Endothelial cell of umbilical vein (primary cell): Measurements from ENCODE around the gene TMOD1. TPM values are rescaled to one million over a fixed set of nuclear protein-coding genes. Genes with fewer than 3 reads are reported as not detected.

Source experiments
- BruUV-seq: library from RNA; stranded (reverse); fragments of 400-500 nt; replicated peaks from 2 replicates; lab custom pipeline; 2021; lab: Mats Ljungman, UMichigan
- CTCF ChIA-PET: fragments of 300-600, 350-600 bp; sonication (Branson Sonifier 250); formaldehyde crosslinking; loops from one replicate; lab custom pipeline; 2021; ENCODE audit warnings: antibody characterized with exemption, inconsistent platforms; lab: Charles Lee
- POLR2A ChIA-PET: fragments of 300-600, 350-600 bp; sonication (Branson Sonifier 250); formaldehyde crosslinking; loops from one replicate; lab custom pipeline; 2021; ENCODE audit warnings: antibody characterized with exemption, inconsistent platforms; lab: Charles Lee
- DNase-seq: peaks from one replicate; pipeline ENCODE4 v3.0.0-alpha.2; 2011; ENCODE audit warnings: low read depth, low spot score
- FAIRE-seq: peaks from 2 replicates; lab custom pipeline; 2011; peaks lifted over from hg19 to GRCh38; lab: Jason Lieb, UNC
- H2AFZ ChIP-seq: 2 replicates; pipeline ENCODE4 v1.6.0; 2012; ENCODE audit warnings: low read depth, low read length, control low read depth, inconsistent platforms
- H3K27ac ChIP-seq: 2 replicates; pipeline ENCODE4 v1.5.1; 2011; ENCODE audit warnings: low read depth, mild to moderate bottlenecking, control low read depth, low read length, moderate library complexity; ENCODE audit not compliant: insufficient read depth
- H3K27me3 ChIP-seq, 2 experiments: 2 replicates each; pipeline versions ENCODE4 v1.6.0 to v1.6.1; 2011; ENCODE audit warnings: low read length in 2 of 2, mixed read lengths in 1 of 2; ENCODE audit not compliant: control insufficient read depth in 2 of 2, insufficient read depth in 2 of 2
- H3K36me3 ChIP-seq, 2 experiments: 2 replicates in 1 of 2; 3 replicates in 1 of 2; pipeline ENCODE4 v1.5.1; 2011; ENCODE audit warnings: low read length in 2 of 2, mild to moderate bottlenecking in 1 of 2, moderate library complexity in 1 of 2; ENCODE audit not compliant: control insufficient read depth in 2 of 2, insufficient read depth in 2 of 2; ENCODE audit errors: extremely low read depth in 1 of 2
- H3K4me1 ChIP-seq: 3 replicates; pipeline ENCODE4 v1.5.1; 2011; ENCODE audit warnings: mild to moderate bottlenecking, low read length; ENCODE audit not compliant: control insufficient read depth, insufficient read depth; ENCODE audit errors: extremely low read depth
- H3K4me2 ChIP-seq: 2 replicates; pipeline ENCODE4 v1.6.1; 2011; ENCODE audit warnings: low read length, control low read depth, mixed read lengths; ENCODE audit not compliant: insufficient read depth
- H3K4me3 ChIP-seq, 3 experiments: fragments of 200-600 bp in 1 of 3; sonication (generic), shearing (Covaris generic) in 1 of 3; replicated peaks in 1 of 3; 2 replicates each; pipeline ENCODE4 v1.5.1; 2011 to 2016; ENCODE audit warnings: control low read depth in 3 of 3, low read length in 3 of 3, mild to moderate bottlenecking in 2 of 3, inconsistent platforms in 1 of 3, low read depth in 1 of 3, moderate library complexity in 1 of 3; ENCODE audit not compliant: insufficient read depth in 1 of 3
- H3K79me2 ChIP-seq: 2 replicates; pipeline ENCODE4 v1.6.0; 2012; ENCODE audit warnings: low read length, inconsistent platforms; ENCODE audit not compliant: control insufficient read depth, insufficient read depth
- H3K9ac ChIP-seq: replicated peaks from 2 replicates; pipeline ENCODE3; 2011; ENCODE audit warnings: low read length, control low read depth; ENCODE audit not compliant: insufficient read depth; ENCODE audit errors: extremely low read depth
- H3K9me1 ChIP-seq: replicated peaks from 3 replicates; pipeline ENCODE4 v1.6.0; 2011; ENCODE audit warnings: mild to moderate bottlenecking, low read length; ENCODE audit not compliant: control insufficient read depth, insufficient read depth; ENCODE audit errors: extremely low read depth
- H3K9me3 ChIP-seq: replicated peaks from 2 replicates; pipeline ENCODE4 v1.5.1; 2012; ENCODE audit warnings: low read length, inconsistent platforms; ENCODE audit not compliant: control insufficient read depth, insufficient read depth
- H4K20me1 ChIP-seq: replicated peaks from 2 replicates; pipeline ENCODE3; 2011; ENCODE audit warnings: mild to moderate bottlenecking, low read length; ENCODE audit not compliant: control insufficient read depth, insufficient read depth; ENCODE audit errors: extremely low read depth
- CTCF ChIP-seq, 2 donors: IDR thresholded peaks; 1 replicate in 1 of 2; 2 replicates in 1 of 2; pipeline ENCODE4 v1.5.1; 2011; ENCODE audit warnings: low read length in 2 of 2, mild to moderate bottlenecking in 2 of 2, moderate library complexity in 2 of 2, control low read depth in 1 of 2, inconsistent platforms in 1 of 2, low read depth in 1 of 2; ENCODE audit not compliant: insufficient read depth in 1 of 2; ENCODE audit errors: extremely low read depth in 1 of 2
- EZH2 ChIP-seq: IDR thresholded peaks from 2 replicates; pipeline ENCODE4 v1.6.1; 2012; ENCODE audit warnings: borderline replicate concordance, low read depth, mild to moderate bottlenecking, moderate library complexity, low read length, inconsistent platforms; ENCODE audit not compliant: severe bottlenecking
- FOS ChIP-seq: IDR thresholded peaks from 2 replicates; pipeline ENCODE4 v1.6.1; 2011; ENCODE audit warnings: mild to moderate bottlenecking, low read length, moderate library complexity, borderline replicate concordance; ENCODE audit not compliant: insufficient read depth
- GATA2 ChIP-seq: IDR thresholded peaks from 2 replicates; pipeline ENCODE4 v1.7.0; 2011; ENCODE audit warnings: low read depth, mild to moderate bottlenecking, moderate library complexity, mixed read lengths, low read length; ENCODE audit not compliant: insufficient read length, insufficient read depth
- JUN ChIP-seq: IDR thresholded peaks from 2 replicates; pipeline ENCODE4 v1.6.1; 2011; ENCODE audit warnings: borderline replicate concordance, low read depth; ENCODE audit not compliant: insufficient read length, insufficient read depth
- MAX ChIP-seq: IDR thresholded peaks from 2 replicates; pipeline ENCODE4 v1.6.1; 2011; ENCODE audit not compliant: insufficient read depth, insufficient read length
- MYC ChIP-seq: IDR thresholded peaks from one replicate; pipeline ENCODE4 v1.6.1; 2011; ENCODE audit warnings: mild to moderate bottlenecking, low read depth, low read length
- POLR2A ChIP-seq: IDR thresholded peaks from 2 replicates; pipeline ENCODE4 v1.6.1; 2012; ENCODE audit warnings: low read depth, mild to moderate bottlenecking, control low read depth, low read length
- POLR2AphosphoS5 ChIP-seq: IDR thresholded peaks from 2 replicates; pipeline ENCODE4 v1.6.1; 2012; ENCODE audit warnings: low read depth, mild to moderate bottlenecking, control low read depth, low read length, moderate library complexity; ENCODE audit not compliant: insufficient read depth
- dilution Hi-C: fragments of 300-500 bp; cut with MboI; formaldehyde crosslinking; loops from one replicate; pipeline ENCODE4 v1.15.0; 2019; ENCODE audit warnings: low sequenced_read_pairs; ENCODE audit not compliant: extremely low pct_ligation_motif_present
- intact Hi-C: fragments of 100-400 bp; cut with micrococcal nuclease; formaldehyde crosslinking; loops from one replicate; pipeline ENCODE4 v1.10.0; 2022
- polyA plus RNA-seq, 4 experiments: library from polyadenylated mRNA; depleted of rRNA in 3 of 4; stranded (reverse) in 3 of 4; unstranded in 1 of 4; fragments of >200 nt; gene quantifications; 2 replicates each; pipeline versions ENCODE4 v1.2.1 to v1.2.3, GENCODE V29; 2011 to 2012; ENCODE audit warnings: missing spikeins in 1 of 4
- total RNA-seq: library from RNA; stranded (reverse); gene quantifications from 2 replicates; pipeline ENCODE4 v1.2.3, GENCODE V29; 2021

TMOD1 gene
- total and polyA plus RNA-seq, 2 donors (not counting 3 experiments of a cell fraction or from before 2014, with no cell fraction given) = 0.26 to 1.4 TPM

GRCh38 chr9:97565262-97565661 lies 63.8 kb downstream of the TMOD1 start:
- DNase-seq (no peak), FAIRE-seq (no peak)
- H3K9me1 ChIP-seq = no peaks in the 10 kb centered on the region
- peaks cover 6 to 24% of the 10 kb centered on the region in 2 experiments for H3K27me3 ChIP-seq
- no TSS peak for BruUV-seq
- H3K4me3 ChIP-seq = no peak overlapping the region
- no peak overlapping the region for H2AFZ ChIP-seq
- ChIA-PET POLR2A (no interaction called here), CTCF (interaction anchor here (1.3 to 6.8 kb wide), 4 partner anchors 28 to 53 kb away, joined by 3 to 52 read pairs (median 8); no protein-coding TSS in a partner anchor)
- TF ChIP-seq JUN = no peak
- no peak for TF ChIP-seq MYC
- no peak for TF ChIP-seq CTCF (IDR thresholded peaks at IDR 0.05; ENCODE audit: extremely low read depth in 1 of 2, insufficient read depth in 1 of 2, low read depth in 1 of 2, low read length in 2 of 2)
- TF ChIP-seq POLR2A = no peak
- no peak for TF ChIP-seq MAX
- TF ChIP-seq POLR2AphosphoS5 = no peak
- no peak for TF ChIP-seq FOS
- no peak for TF ChIP-seq GATA2
- TF ChIP-seq EZH2 = no peak
- intact Hi-C loops = loop anchor here (2.0 kb wide), 1 partner anchor 34 kb away; no protein-coding TSS in a partner anchor
- no peaks in the 10 kb centered on the region for H3K36me3 ChIP-seq
- no peaks in the 10 kb centered on the region for H3K79me2 ChIP-seq
- peaks cover 16% of the 10 kb centered on the region for H3K4me1 ChIP-seq
- H3K9me3 ChIP-seq = no peaks in the 10 kb centered on the region
- no peak overlapping the region for H3K9ac ChIP-seq
- no peaks in the 10 kb centered on the region for H4K20me1 ChIP-seq
- H3K27ac ChIP-seq = no peak overlapping the region
- no peak overlapping the region for H3K4me2 ChIP-seq
- dilution Hi-C loops = no loop called here
